SK-N-SH (cell line): ENCODE measurements around the gene NKIRAS1. TPM values are rescaled to one million over a fixed set of nuclear protein-coding genes. Genes with fewer than 3 reads are reported as not detected.

Source experiments
- CTCF ChIA-PET: fragments of 300-600, 350-600 bp; formaldehyde crosslinking; extraction: SDS; loops from one replicate; lab custom pipeline; 2021; lab: Yijun Ruan, JAX
- POLR2A ChIA-PET: fragments of 350-600 bp; sonication (Branson Sonifier 250); formaldehyde crosslinking; extraction: SDS; loops from one replicate; lab custom pipeline; 2020; ENCODE audit warnings: antibody characterized with exemption, inconsistent platforms; lab: Yijun Ruan, JAX
- DNase-seq: peaks from one replicate; pipeline ENCODE4 v3.0.0; 2012
- H2AFZ ChIP-seq: fragments of 200-600 bp; sonication (generic); 2 replicates; pipeline ENCODE4 v1.8.1; 2016; ENCODE audit warnings: antibody characterized with exemption, mild to moderate bottlenecking, low read depth
- H3F3A ChIP-seq: fragments of 200-600 bp; sonication (generic); replicated peaks from 2 replicates; pipeline ENCODE3; 2016; ENCODE audit warnings: antibody characterized with exemption, mild to moderate bottlenecking; ENCODE audit not compliant: insufficient read depth
- H3K27ac ChIP-seq, 2 experiments: fragments of 200-500 bp in 1 of 2; fragments of 200-600 bp in 1 of 2; sonication (Bioruptor generic) in 1 of 2; sonication (generic), shearing (Covaris generic) in 1 of 2; 2 replicates each; pipeline versions ENCODE4 v1.5.1 to v1.6.1; 2014 to 2016; ENCODE audit warnings: low read depth in 2 of 2, inconsistent platforms in 1 of 2, low read length in 1 of 2, mild to moderate bottlenecking in 1 of 2, mixed read lengths in 1 of 2
- H3K27me3 ChIP-seq: fragments of 200-600 bp; sonication (generic), shearing (Covaris generic); 2 replicates; pipeline ENCODE4 v1.6.1; 2016; ENCODE audit warnings: mixed run types; ENCODE audit not compliant: insufficient read depth
- H3K36me3 ChIP-seq, 2 experiments: fragments of 200-500 bp in 1 of 2; fragments of 200-600 bp in 1 of 2; sonication (Bioruptor generic) in 1 of 2; sonication (generic) in 1 of 2; replicated peaks in 1 of 2; 2 replicates each; pipeline versions ENCODE3 to v1.5.1; 2014 to 2016; ENCODE audit warnings: low read length in 1 of 2, mild to moderate bottlenecking in 1 of 2; ENCODE audit not compliant: insufficient read depth in 2 of 2, control insufficient read depth in 1 of 2
- H3K4me1 ChIP-seq, 2 experiments: fragments of 200-500 bp in 1 of 2; fragments of 200-600 bp in 1 of 2; sonication (Bioruptor generic) in 1 of 2; sonication (generic), shearing (Covaris generic) in 1 of 2; 2 replicates each; pipeline versions ENCODE4 v1.5.1 to v1.6.1; 2014 to 2016; ENCODE audit warnings: low read depth in 1 of 2, low read length in 1 of 2, mixed run types in 1 of 2; ENCODE audit not compliant: insufficient read depth in 2 of 2, control insufficient read depth in 1 of 2
- H3K4me2 ChIP-seq: fragments of 200-600 bp; sonication (generic), shearing (Covaris generic); 2 replicates; pipeline ENCODE4 v1.6.1; 2017; ENCODE audit warnings: mixed run types
- H3K4me3 ChIP-seq, 2 experiments: fragments of 200-500 bp in 1 of 2; fragments of 200-600 bp in 1 of 2; sonication (Bioruptor generic) in 1 of 2; sonication (generic), shearing (Covaris generic) in 1 of 2; 2 replicates each; pipeline versions ENCODE4 v1.5.1 to v1.8.1; 2014 to 2016; ENCODE audit warnings: low read depth in 2 of 2, inconsistent platforms in 1 of 2, low read length in 1 of 2, mild to moderate bottlenecking in 1 of 2, mixed read lengths in 1 of 2, moderate library complexity in 1 of 2
- H3K79me2 ChIP-seq: fragments of 200-600 bp; sonication (generic); 2 replicates; pipeline ENCODE4 v1.8.1; 2017; ENCODE audit warnings: mild to moderate bottlenecking; ENCODE audit not compliant: insufficient read depth
- H3K9ac ChIP-seq: fragments of 200-600 bp; sonication (generic); 2 replicates; pipeline ENCODE4 v1.6.1; 2017; ENCODE audit warnings: mixed run types
- H3K9me2 ChIP-seq: fragments of 200-600 bp; sonication (generic); 2 replicates; pipeline ENCODE4 v1.6.1; 2017; ENCODE audit warnings: mixed run types
- H3K9me3 ChIP-seq: fragments of 200-600 bp; sonication (generic); 2 replicates; pipeline ENCODE4 v1.6.1; 2017; ENCODE audit warnings: mixed run types, mild to moderate bottlenecking, moderate library complexity
- H4K20me1 ChIP-seq: fragments of 200-600 bp; sonication (generic); 2 replicates; pipeline ENCODE4 v1.6.1; 2017; ENCODE audit warnings: mild to moderate bottlenecking, mixed run types; ENCODE audit not compliant: insufficient read depth
- CTCF ChIP-seq: fragments of 200-600 bp; sonication (generic); IDR thresholded peaks from 2 replicates; pipeline ENCODE4 v1.6.1; 2017; ENCODE audit warnings: antibody characterized with exemption, mild to moderate bottlenecking, moderate library complexity
- EP300 ChIP-seq, 2 experiments: IDR thresholded peaks; 2 replicates each; pipeline versions ENCODE4 v1.4.0 to v1.6.1; 2012; ENCODE audit warnings: borderline replicate concordance in 1 of 2, low read depth in 1 of 2, low read length in 1 of 2
- FOXM1 ChIP-seq: IDR thresholded peaks from 2 replicates; pipeline ENCODE4 v1.4.0; 2012; ENCODE audit warnings: low read depth, mild to moderate bottlenecking
- NFIC ChIP-seq: IDR thresholded peaks from 2 replicates; pipeline ENCODE4 v1.4.0; 2012; ENCODE audit warnings: borderline replicate concordance
- POLR2AphosphoS5 ChIP-seq: IDR thresholded peaks from 2 replicates; pipeline ENCODE4 v1.6.1; 2012; ENCODE audit warnings: low read depth, low read length
- RAD21 ChIP-seq: IDR thresholded peaks from 2 replicates; pipeline ENCODE4 v1.6.1; 2012; ENCODE audit warnings: mild to moderate bottlenecking, low read length
- RXRA ChIP-seq: IDR thresholded peaks from 2 replicates; pipeline ENCODE4 v1.4.0; 2012; ENCODE audit warnings: low read depth, mild to moderate bottlenecking, borderline replicate concordance
- TCF12 ChIP-seq: IDR thresholded peaks from 2 replicates; pipeline ENCODE4 v1.4.0; 2012
- USF1 ChIP-seq: IDR thresholded peaks from 2 replicates; pipeline ENCODE4 v1.4.0; 2012; ENCODE audit warnings: low read depth, borderline replicate concordance
- WGBS: methylation state at CpG from one replicate; pipeline ENCODE4 v1.1.6; 2017; ENCODE audit warnings: low lambda C conversion rate; 5-methylcytosine and 5-hydroxymethylcytosine counted together
- polyA plus RNA-seq, 3 experiments: library from polyadenylated mRNA; depleted of rRNA; stranded (reverse); fragments of >200 nt; gene quantifications; 2 replicates each; pipeline ENCODE4 v1.2.3, GENCODE V29; 2012

Gene NKIRAS1
- polyA plus RNA-seq, 1 of the 3 experiments (the other 2 are of a cell fraction): 8.1 TPM

GRCh38 chr3:23964537-23965235 is 47.9 kb upstream of the NKIRAS1 start:
- ChIA-PET CTCF (interaction anchor here (1.4 kb wide), 1 partner anchor 8 kb away, joined by 5 read pairs; no protein-coding TSS in a partner anchor), POLR2A (no interaction called here)
- no peak for DNase-seq
- H3K4me1 ChIP-seq: peaks cover 2 to 28% of the 10 kb centered on the region in 2 experiments; a peak in 3 of 4 replicates
- H3K79me2 ChIP-seq: peaks cover 84% of the 10 kb centered on the region
- 81% methylated on average over 3 of the region's 3 CpGs for WGBS
- peaks cover 80% of the 10 kb centered on the region for H4K20me1 ChIP-seq
- peaks cover 33 to 82% of the 10 kb centered on the region in 2 experiments for H3K36me3 ChIP-seq
- no peak overlapping the region for H2AFZ ChIP-seq
- H3K9me3 ChIP-seq: no peaks in the 10 kb centered on the region
- TF ChIP-seq POLR2AphosphoS5 (no peak), RAD21 (peak; percentile 7; the same call in 1 of the 2 replicates)
- no peak overlapping the region for H3K4me3 ChIP-seq
- peak overlapping the region in 1 of 2 experiments; percentile 84; a peak in 2 of 4 replicates for H3K27ac ChIP-seq
- H3K9ac ChIP-seq: no peak overlapping the region
- no peaks in the 10 kb centered on the region for H3K27me3 ChIP-seq
- no peak overlapping the region for H3K4me2 ChIP-seq
- peaks cover 49% of the 10 kb centered on the region for H3F3A ChIP-seq
- H3K9me2 ChIP-seq: no peaks in the 10 kb centered on the region

GRCh38 chr3:23961913-23962312 is 45.1 kb upstream of the NKIRAS1 start:
- 100% methylated on average over 5 of the region's 5 CpGs for WGBS
- H3K4me1 ChIP-seq: peaks cover 2 to 32% of the 10 kb centered on the region in 2 experiments; a peak in 3 of 4 replicates
- no peak overlapping the region for H2AFZ ChIP-seq
- H3K4me2 ChIP-seq: no peak overlapping the region
- H3K27me3 ChIP-seq: no peaks in the 10 kb centered on the region
- peaks cover 62% of the 10 kb centered on the region for H3F3A ChIP-seq
- no peak for DNase-seq
- no peaks in the 10 kb centered on the region for H3K9me3 ChIP-seq
- peaks cover 80% of the 10 kb centered on the region for H4K20me1 ChIP-seq
- no peak overlapping the region for H3K9ac ChIP-seq
- H3K4me3 ChIP-seq: no peak overlapping the region
- peaks cover 20 to 66% of the 10 kb centered on the region in 2 experiments for H3K36me3 ChIP-seq
- POLR2A ChIA-PET: interaction anchor here (0.8 kb wide), 1 partner anchor 45 kb away, joined by 4 read pairs; the partner anchor contains the start of genes NKIRAS1 and RPL15
- TF ChIP-seq TCF12: no peak
- no peak for TF ChIP-seq NFIC
- no peak for TF ChIP-seq USF1
- TF ChIP-seq FOXM1: no peak
- no peak for TF ChIP-seq RXRA
- no peak for TF ChIP-seq EP300 (IDR thresholded peaks at IDR 0.05; ENCODE audit: borderline replicate concordance in 1 of 2, low read depth in 1 of 2, low read length in 1 of 2)
- TF ChIP-seq CTCF: no peak
- H3K27ac ChIP-seq: peak overlapping the region in 1 of 2 experiments; percentile 84; a peak in 1 of 4 replicates
- CTCF ChIA-PET: interaction anchor here (2.7 kb wide), 1 partner anchor 11 kb away, joined by 8 read pairs; no protein-coding TSS in a partner anchor
- no peaks in the 10 kb centered on the region for H3K9me2 ChIP-seq
- H3K79me2 ChIP-seq: peaks cover 84% of the 10 kb centered on the region
